Measurements from ENCODE around the gene ZNF217. TPM values are rescaled to one million over a fixed set of nuclear protein-coding genes. Genes with fewer than 3 reads are reported as not detected.

Gene ZNF217
- total and polyA plus RNA-seq, 2 of the 8 experiments (the other 6 are each of a cell fraction or from before 2014, with no cell fraction given) = 15.3 to 87.9 TPM

DNA sequence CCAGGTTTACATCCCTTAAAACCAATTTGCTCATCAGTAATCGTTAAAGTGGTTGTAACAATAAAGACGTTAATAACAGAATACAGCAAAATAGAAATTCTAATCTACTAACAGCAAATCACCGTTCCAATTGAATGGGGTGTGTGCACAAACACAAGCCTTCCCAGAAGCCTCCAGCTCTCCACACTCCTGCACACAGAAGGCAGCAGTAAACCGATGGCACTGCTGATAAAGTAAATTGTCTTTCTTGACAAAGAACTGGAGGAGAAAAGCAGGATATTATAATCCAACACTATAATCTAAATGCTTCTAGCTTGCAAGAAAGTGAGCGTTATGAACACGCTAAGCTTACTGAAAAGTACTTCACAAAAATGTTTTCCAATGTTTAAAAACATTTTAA lies 7.0 kb downstream of the ZNF217 start:
- Histone ChIP-seq H2BK5ac (ENCODE audit: low read depth, low read length) (no peak overlapping the region), H3K9ac (replicated peaks in 1 of 4; ENCODE audit: extremely low read depth in 1 of 4, low read depth in 3 of 4, low read length in 3 of 4) (no peak overlapping the region), H3K4me1 (replicated peaks in 1 of 4; ENCODE audit: control insufficient read depth in 3 of 4, insufficient read depth in 4 of 4, low read length in 3 of 4) (peaks cover 3 to 12% (median 9%) of the 10 kb centered on the region in 4 experiments; a peak in 5 of 7 replicates), H2BK120ac (replicated peaks; ENCODE audit: low read depth, low read length) (no peak overlapping the region), H4K5ac (ENCODE audit: insufficient read length, low read depth, low read length) (no peak overlapping the region), H3K4me3 (ENCODE audit: extremely low read depth in 1 of 4, insufficient read depth in 2 of 4, low read depth in 3 of 4, low read length in 4 of 4) (no peak overlapping the region), H2BK12ac (ENCODE audit: low read depth, low read length) (no peak overlapping the region), H3K14ac (ENCODE audit: insufficient read length) (no peak overlapping the region), H3K9me3 (ENCODE audit: insufficient read depth in 2 of 2, low read depth in 1 of 2, low read length in 1 of 2) (no peaks in the 10 kb centered on the region), H3K4me2 (ENCODE audit: insufficient read depth in 1 of 2, low read depth in 2 of 2, low read length in 2 of 2) (peak overlapping the region in 1 of 2 experiments; percentile 32; a peak in 1 of 4 replicates), H3K79me2 (ENCODE audit: control insufficient read depth in 1 of 2, insufficient read depth in 2 of 2, low read length in 2 of 2) (peaks cover 33 to 97% of the 10 kb centered on the region in 2 experiments), H4K8ac (ENCODE audit: extremely low read depth, insufficient read depth, low read length) (no peak overlapping the region), H3K23me2 (ENCODE audit: low read depth, low read length) (peaks cover 1% of the 10 kb centered on the region; the same call in 1 of the 2 replicates), H3K36me3 (ENCODE audit: control insufficient read depth in 2 of 4, insufficient read depth in 4 of 4, low read length in 3 of 4) (peaks cover 5 to 15% (median 11%) of the 10 kb centered on the region in 4 experiments), H2AFZ (ENCODE audit: low read length) (no peak overlapping the region), H3K23ac (ENCODE audit: insufficient read length) (no peak overlapping the region), H4K91ac (replicated peaks; ENCODE audit: insufficient read length, low read length) (no peak overlapping the region), H4K20me1 (replicated peaks in 1 of 2; ENCODE audit: control insufficient read depth in 1 of 2, insufficient read depth in 2 of 2, low read length in 2 of 2) (peaks cover 7 to 9% of the 10 kb centered on the region in 2 experiments), H2BK15ac (ENCODE audit: low read length) (no peak overlapping the region), H3K27ac (ENCODE audit: low read depth, low read length) (no peak overlapping the region), H3K79me1 (ENCODE audit: low read depth, low read length) (no peaks in the 10 kb centered on the region; the same call in 1 of the 2 replicates), H2AK5ac (ENCODE audit: low read depth, low read length) (no peak overlapping the region), H3K56ac (replicated peaks; ENCODE audit: insufficient read length, low read depth, low read length) (no peak overlapping the region), H2BK20ac (ENCODE audit: low read length) (no peak overlapping the region), H3K27me3 (replicated peaks in 1 of 4; ENCODE audit: control insufficient read depth in 3 of 4, extremely low read depth in 1 of 4, insufficient read depth in 3 of 4, low read length in 3 of 4) (no peaks in the 10 kb centered on the region), H3K4ac (replicated peaks; ENCODE audit: insufficient read length, low read depth, low read length) (no peak overlapping the region), H3K18ac (ENCODE audit: extremely low read depth, low read length) (no peak overlapping the region)
- DNase-seq (ENCODE audit: low read depth in 1 of 2, low spot score in 2 of 2) = no peak
- 79% methylated on average over 6 of the region's 6 CpGs; no CpG with 5 or more reads in 1 of the 2 experiments for WGBS, 2 experiments (ENCODE audit: extremely low coverage in 1 of 2, insufficient coverage in 1 of 2, insufficient read length in 1 of 2, insufficient replicate concordance in 2 of 2, low coverage in 1 of 2, low lambda C conversion rate in 2 of 2, missing lambda C conversion rate in 1 of 2)
- POLR2A ChIA-PET (ENCODE audit: partially characterized antibody) = interaction anchor here (0.6 to 0.7 kb wide), 2 partner anchors 18 to 101 kb away, joined by 3 to 6 read pairs; no protein-coding TSS in a partner anchor
- FAIRE-seq = no peak
- CTCF ChIA-PET (ENCODE audit: partially characterized antibody) = interaction anchor here (0.7 kb wide), 1 partner anchor 353 kb away, joined by 3 read pairs; no protein-coding TSS in a partner anchor
- no peak for TF ChIP-seq MAFK (IDR thresholded peaks at IDR 0.05; ENCODE audit: low read depth, low read length)
- TF ChIP-seq SUZ12 (IDR thresholded peaks at IDR 0.05; ENCODE audit: low read length) = no peak
- no peak for TF ChIP-seq RBBP5 (IDR thresholded peaks at IDR 0.05; ENCODE audit: borderline replicate concordance, low read depth, low read length)
- no peak for TF ChIP-seq SP2 (IDR thresholded peaks at IDR 0.05; ENCODE audit: low read length)
- no peak for TF ChIP-seq RNF2 (IDR thresholded peaks at IDR 0.05; ENCODE audit: borderline replicate concordance, low read depth, low read length, missing control alignments, poor library complexity, severe bottlenecking)
- no peak for TF ChIP-seq CBX8 (IDR thresholded peaks at IDR 0.05; ENCODE audit: borderline replicate concordance, low read depth, low read length)
- TF ChIP-seq SAP30 (IDR thresholded peaks at IDR 0.05; ENCODE audit: insufficient read depth, insufficient replicate concordance, low read length) = no peak
- no peak for TF ChIP-seq RXRA (IDR thresholded peaks at IDR 0.05; ENCODE audit: insufficient read depth, low read depth, low read length)
- TF ChIP-seq CHD2 (IDR thresholded peaks at IDR 0.05; ENCODE audit: low read length) = no peak
- no peak for TF ChIP-seq POU5F1 (IDR thresholded peaks at IDR 0.05; ENCODE audit: low read depth, low read length)

All from H1 (cell line).